Gastroesophageal sphincter (tissue), 3 donors: Measurements from ENCODE around the gene TCF4.

Source experiments
- CTCF ChIP-seq, 4 experiments: fragments of 200-600 bp in 2 of 4; fragments of 450-650 bp in 2 of 4; sonication (generic) in 1 of 4; IDR thresholded peaks; one replicate each; pipeline ENCODE4 v1.5.1; 2017 to 2019; ENCODE audit warnings: antibody characterized with exemption in 4 of 4, mild to moderate bottlenecking in 2 of 4, moderate library complexity in 2 of 4
- POLR2A ChIP-seq, 2 donors: fragments of 450-650 bp; IDR thresholded peaks; one replicate each; pipeline ENCODE4 v1.6.1; 2017; ENCODE audit warnings: antibody characterized with exemption in 2 of 2, mild to moderate bottlenecking in 2 of 2, moderate library complexity in 1 of 2
- POLR2AphosphoS5 ChIP-seq: sonication (generic); formaldehyde crosslinking; IDR thresholded peaks from one replicate; pipeline ENCODE4 v1.6.1; 2017; ENCODE audit warnings: antibody characterized with exemption

GRCh38 chr18:55432307-55433040, 155.5 kb downstream of the TCF4 start:
- no peak for TF ChIP-seq POLR2A (IDR thresholded peaks at IDR 0.05)
- TF ChIP-seq CTCF (IDR thresholded peaks at IDR 0.05): no peak
- TF ChIP-seq POLR2AphosphoS5: no peak
